OCI-LY3 (cell line): Measurements from ENCODE around the gene C12orf60.

Source experiments
- EZH2phosphoT487 ChIP-seq: fragments of 200-600 bp; shearing (Covaris generic); IDR thresholded peaks from 2 replicates; pipeline ENCODE4 v1.6.1; 2018; ENCODE audit warnings: antibody characterized with exemption, mixed run types, low read depth
- TF ChIP-seq, protein P1 (sequence below): fragments of 200-600, 300-600 bp; sonication (generic); IDR thresholded peaks from 2 replicates; pipeline ENCODE4 v1.5.1; 2014; ENCODE audit warnings: antibody characterized with exemption, low read length, low read depth

DNA sequence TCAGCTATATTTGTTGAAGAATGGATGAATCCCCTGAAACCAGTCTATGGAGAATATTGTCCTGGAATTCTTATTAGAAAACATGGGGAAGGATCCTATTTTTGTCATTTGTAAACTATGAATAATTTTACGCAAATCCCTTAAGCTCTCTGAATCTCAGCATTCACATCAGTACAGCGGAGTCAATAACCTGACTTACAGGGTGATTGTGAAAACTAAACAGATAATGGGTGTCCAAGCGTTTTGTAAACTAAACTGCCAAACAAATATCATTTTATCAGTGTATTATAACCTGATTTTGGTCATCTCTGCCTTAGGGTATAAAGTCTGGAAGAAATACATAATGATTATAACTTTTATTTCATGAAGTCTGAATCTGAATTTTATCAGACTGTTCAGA is 29.9 kb downstream of the C12orf60 start:
- TF ChIP-seq, protein P1, sequence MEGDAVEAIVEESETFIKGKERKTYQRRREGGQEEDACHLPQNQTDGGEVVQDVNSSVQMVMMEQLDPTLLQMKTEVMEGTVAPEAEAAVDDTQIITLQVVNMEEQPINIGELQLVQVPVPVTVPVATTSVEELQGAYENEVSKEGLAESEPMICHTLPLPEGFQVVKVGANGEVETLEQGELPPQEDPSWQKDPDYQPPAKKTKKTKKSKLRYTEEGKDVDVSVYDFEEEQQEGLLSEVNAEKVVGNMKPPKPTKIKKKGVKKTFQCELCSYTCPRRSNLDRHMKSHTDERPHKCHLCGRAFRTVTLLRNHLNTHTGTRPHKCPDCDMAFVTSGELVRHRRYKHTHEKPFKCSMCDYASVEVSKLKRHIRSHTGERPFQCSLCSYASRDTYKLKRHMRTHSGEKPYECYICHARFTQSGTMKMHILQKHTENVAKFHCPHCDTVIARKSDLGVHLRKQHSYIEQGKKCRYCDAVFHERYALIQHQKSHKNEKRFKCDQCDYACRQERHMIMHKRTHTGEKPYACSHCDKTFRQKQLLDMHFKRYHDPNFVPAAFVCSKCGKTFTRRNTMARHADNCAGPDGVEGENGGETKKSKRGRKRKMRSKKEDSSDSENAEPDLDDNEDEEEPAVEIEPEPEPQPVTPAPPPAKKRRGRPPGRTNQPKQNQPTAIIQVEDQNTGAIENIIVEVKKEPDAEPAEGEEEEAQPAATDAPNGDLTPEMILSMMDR, result no peak
- no peak for TF ChIP-seq EZH2phosphoT487
